ENCODE data around the gene NPC1. TPM values are rescaled to one million over a fixed set of nuclear protein-coding genes. Genes with fewer than 3 reads are reported as not detected.

Gene NPC1
- total and polyA plus RNA-seq, 2 donors (not counting 3 experiments of a cell fraction or from before 2014, with no cell fraction given) = 40.6 to 45.2 TPM

DNA sequence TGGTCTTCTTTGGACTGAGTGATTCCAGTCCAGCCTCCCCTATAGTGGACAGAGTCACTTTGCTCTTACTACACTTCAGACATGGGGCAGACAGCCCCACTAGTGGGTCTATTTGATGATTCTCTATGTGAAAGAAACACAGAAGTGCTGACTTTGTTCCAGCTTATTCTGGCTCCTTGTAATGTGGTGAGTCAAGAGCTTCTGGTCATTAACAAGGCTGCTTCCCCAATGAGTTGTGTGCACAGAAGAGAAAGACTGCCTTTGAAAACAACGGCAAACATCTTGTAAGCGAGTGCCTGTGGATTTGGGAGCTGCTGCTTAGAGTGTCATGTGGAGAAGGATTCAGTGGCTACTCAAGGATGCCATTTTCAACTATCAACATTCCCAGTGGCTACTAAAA is 43.8 kb downstream of the NPC1 start:
- POLR2A ChIA-PET = no interaction called here
- Histone ChIP-seq H3K9ac (replicated peaks; ENCODE audit: extremely low read depth, insufficient read depth, low read length) (no peak overlapping the region), H3K4me2 (ENCODE audit: insufficient read depth, low read length) (no peak overlapping the region), H2AFZ (ENCODE audit: low read depth, low read length) (no peak overlapping the region), H3K9me1 (replicated peaks; ENCODE audit: control insufficient read depth, extremely low read depth, insufficient read depth, low read length) (no peaks in the 10 kb centered on the region), H3K79me2 (ENCODE audit: control insufficient read depth, insufficient read depth, low read length) (no peaks in the 10 kb centered on the region), H3K27me3 (ENCODE audit: control insufficient read depth in 2 of 2, insufficient read depth in 2 of 2, low read length in 2 of 2) (no peaks in the 10 kb centered on the region), H3K9me3 (replicated peaks; ENCODE audit: control insufficient read depth, insufficient read depth, low read length) (no peaks in the 10 kb centered on the region), H3K4me1 (ENCODE audit: control insufficient read depth, extremely low read depth, insufficient read depth, low read length) (no peaks in the 10 kb centered on the region), H3K27ac (ENCODE audit: insufficient read depth, low read depth, low read length) (no peak overlapping the region), H4K20me1 (replicated peaks; ENCODE audit: control insufficient read depth, extremely low read depth, insufficient read depth, low read length) (no peaks in the 10 kb centered on the region), H3K36me3 (ENCODE audit: control insufficient read depth in 2 of 2, extremely low read depth in 1 of 2, insufficient read depth in 2 of 2, low read length in 2 of 2) (peaks cover 29 to 31% of the 10 kb centered on the region in 2 experiments), H3K4me3 (replicated peaks in 1 of 3; ENCODE audit: insufficient read depth in 1 of 3, low read depth in 1 of 3, low read length in 3 of 3) (no peak overlapping the region)
- no TSS peak for BruUV-seq (replicated peaks)
- FAIRE-seq (no peak), DNase-seq (ENCODE audit: low read depth, low spot score) (no peak)
- TF ChIP-seq MYC (IDR thresholded peaks at IDR 0.05; ENCODE audit: low read depth, low read length) (no peak), JUN (IDR thresholded peaks at IDR 0.05; ENCODE audit: borderline replicate concordance, insufficient read depth, insufficient read length, low read depth) (no peak), FOS (IDR thresholded peaks at IDR 0.05; ENCODE audit: borderline replicate concordance, insufficient read depth, low read length) (no peak)
- CTCF ChIA-PET = interaction anchor here (1.0 to 1.4 kb wide), 3 partner anchors 8 to 161 kb away, joined by 3 to 8 read pairs (median 4); no protein-coding TSS in a partner anchor
- intact Hi-C loops (cut with micrococcal nuclease) (no loop called here), dilution Hi-C loops (cut with MboI; ENCODE audit: extremely low pct_ligation_motif_present, low sequenced_read_pairs) (no loop called here)

DNA sequence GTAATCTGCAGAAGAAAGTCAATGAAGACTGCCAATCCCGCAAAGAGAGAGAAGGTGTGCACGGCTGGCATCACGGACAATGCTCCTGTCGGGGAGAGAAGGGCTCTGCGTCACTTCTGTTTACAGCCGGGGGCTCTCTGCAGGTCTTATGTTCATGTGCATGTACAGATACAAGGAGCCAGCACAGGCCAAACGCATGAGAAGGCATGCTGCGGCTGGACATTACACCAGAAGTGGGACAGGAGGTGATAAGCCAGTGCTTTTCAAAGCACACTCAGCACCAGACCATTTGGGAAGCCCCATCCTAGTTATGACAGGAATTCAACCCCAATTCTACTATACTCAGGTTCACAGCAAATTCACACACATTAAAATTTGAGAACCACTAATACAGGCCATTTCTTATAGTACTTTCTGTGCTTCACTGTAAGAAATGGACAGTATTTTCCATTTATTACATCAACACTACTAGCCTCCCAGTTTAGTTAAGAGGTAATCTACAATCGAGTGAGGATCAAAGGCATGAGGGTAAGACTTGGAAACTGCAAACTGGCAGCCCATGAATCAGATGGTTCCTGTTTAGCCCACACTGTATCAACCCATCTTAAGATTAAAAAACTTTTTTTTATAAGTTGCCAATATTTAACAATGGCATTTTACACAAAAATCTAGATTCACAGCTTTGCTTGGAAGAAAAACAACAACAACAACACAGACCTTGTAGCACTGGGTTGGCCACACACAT is 44.8 kb downstream of the NPC1 start:
- no peak overlapping the region for H3K4me3 ChIP-seq (replicated peaks in 1 of 3; ENCODE audit: insufficient read depth in 1 of 3, low read depth in 1 of 3, low read length in 3 of 3)
- CTCF ChIA-PET = interaction anchor here (1.0 kb wide), 1 partner anchor 9 kb away, joined by 3 read pairs; no protein-coding TSS in a partner anchor

More for the DNA sequence above, 44.8 kb downstream of the NPC1 start:
- FAIRE-seq = no peak
- Histone ChIP-seq H3K9me1 (replicated peaks; ENCODE audit: control insufficient read depth, extremely low read depth, insufficient read depth, low read length) (no peaks in the 10 kb centered on the region), H3K27me3 (ENCODE audit: control insufficient read depth in 2 of 2, insufficient read depth in 2 of 2, low read length in 2 of 2) (no peaks in the 10 kb centered on the region), H3K4me2 (ENCODE audit: insufficient read depth, low read length) (no peak overlapping the region), H3K9me3 (replicated peaks; ENCODE audit: control insufficient read depth, insufficient read depth, low read length) (no peaks in the 10 kb centered on the region), H3K27ac (ENCODE audit: insufficient read depth, low read depth, low read length) (no peak overlapping the region), H3K9ac (replicated peaks; ENCODE audit: extremely low read depth, insufficient read depth, low read length) (no peak overlapping the region), H3K4me1 (ENCODE audit: control insufficient read depth, extremely low read depth, insufficient read depth, low read length) (no peaks in the 10 kb centered on the region), H2AFZ (ENCODE audit: low read depth, low read length) (no peak overlapping the region), H3K79me2 (ENCODE audit: control insufficient read depth, insufficient read depth, low read length) (no peaks in the 10 kb centered on the region), H4K20me1 (replicated peaks; ENCODE audit: control insufficient read depth, extremely low read depth, insufficient read depth, low read length) (no peaks in the 10 kb centered on the region), H3K36me3 (ENCODE audit: control insufficient read depth in 2 of 2, extremely low read depth in 1 of 2, insufficient read depth in 2 of 2, low read length in 2 of 2) (peaks cover 33 to 38% of the 10 kb centered on the region in 2 experiments)
- TF ChIP-seq POLR2AphosphoS5 (IDR thresholded peaks at IDR 0.05; ENCODE audit: insufficient read depth, low read depth, low read length) (no peak), MYC (IDR thresholded peaks at IDR 0.05; ENCODE audit: low read depth, low read length) (no peak), FOS (IDR thresholded peaks at IDR 0.05; ENCODE audit: borderline replicate concordance, insufficient read depth, low read length) (no peak), JUN (IDR thresholded peaks at IDR 0.05; ENCODE audit: borderline replicate concordance, insufficient read depth, insufficient read length, low read depth) (no peak), EZH2 (IDR thresholded peaks at IDR 0.05; ENCODE audit: borderline replicate concordance, low read depth, low read length, severe bottlenecking) (no peak), GATA2 (IDR thresholded peaks at IDR 0.05; ENCODE audit: insufficient read depth, insufficient read length, low read depth, low read length) (no peak), POLR2A (IDR thresholded peaks at IDR 0.05; ENCODE audit: low read depth, low read length) (no peak)
- TF ChIP-seq, protein P1, sequence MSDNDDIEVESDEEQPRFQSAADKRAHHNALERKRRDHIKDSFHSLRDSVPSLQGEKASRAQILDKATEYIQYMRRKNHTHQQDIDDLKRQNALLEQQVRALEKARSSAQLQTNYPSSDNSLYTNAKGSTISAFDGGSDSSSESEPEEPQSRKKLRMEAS (IDR thresholded peaks at IDR 0.05; ENCODE audit: insufficient read depth, insufficient read length) = no peak
- TF ChIP-seq, protein P2, sequence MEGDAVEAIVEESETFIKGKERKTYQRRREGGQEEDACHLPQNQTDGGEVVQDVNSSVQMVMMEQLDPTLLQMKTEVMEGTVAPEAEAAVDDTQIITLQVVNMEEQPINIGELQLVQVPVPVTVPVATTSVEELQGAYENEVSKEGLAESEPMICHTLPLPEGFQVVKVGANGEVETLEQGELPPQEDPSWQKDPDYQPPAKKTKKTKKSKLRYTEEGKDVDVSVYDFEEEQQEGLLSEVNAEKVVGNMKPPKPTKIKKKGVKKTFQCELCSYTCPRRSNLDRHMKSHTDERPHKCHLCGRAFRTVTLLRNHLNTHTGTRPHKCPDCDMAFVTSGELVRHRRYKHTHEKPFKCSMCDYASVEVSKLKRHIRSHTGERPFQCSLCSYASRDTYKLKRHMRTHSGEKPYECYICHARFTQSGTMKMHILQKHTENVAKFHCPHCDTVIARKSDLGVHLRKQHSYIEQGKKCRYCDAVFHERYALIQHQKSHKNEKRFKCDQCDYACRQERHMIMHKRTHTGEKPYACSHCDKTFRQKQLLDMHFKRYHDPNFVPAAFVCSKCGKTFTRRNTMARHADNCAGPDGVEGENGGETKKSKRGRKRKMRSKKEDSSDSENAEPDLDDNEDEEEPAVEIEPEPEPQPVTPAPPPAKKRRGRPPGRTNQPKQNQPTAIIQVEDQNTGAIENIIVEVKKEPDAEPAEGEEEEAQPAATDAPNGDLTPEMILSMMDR (IDR thresholded peaks at IDR 0.05; ENCODE audit: extremely low read depth in 1 of 2, insufficient read depth in 1 of 2, low read depth in 1 of 2, low read length in 2 of 2) = no peak
- DNase-seq (ENCODE audit: low read depth, low spot score) = no peak
- intact Hi-C loops (cut with micrococcal nuclease) (no loop called here), dilution Hi-C loops (cut with MboI; ENCODE audit: extremely low pct_ligation_motif_present, low sequenced_read_pairs) (no loop called here)
- POLR2A ChIA-PET = no interaction called here
- no TSS peak for BruUV-seq (replicated peaks)

Measured in endothelial cell of umbilical vein (primary cell).